ENCODE data around the gene CPXM2. TPM values are rescaled to one million over a fixed set of nuclear protein-coding genes. Genes with fewer than 3 reads are reported as not detected.

Gene CPXM2
- total and polyA plus RNA-seq, 2 donors (not counting 1 experiment from before 2014, with no cell fraction given): 3.1 to 48.1 TPM

- H3K9me3 ChIP-seq (ENCODE audit: control insufficient read depth, insufficient read depth, low read depth, low read length): no peaks in the 10 kb centered on the region
- no peak overlapping the region for H3K9ac ChIP-seq (ENCODE audit: insufficient read depth, low read length)
- H3K36me3 ChIP-seq (ENCODE audit: control insufficient read depth, insufficient read depth, low read length): no peaks in the 10 kb centered on the region
- no peak overlapping the region for H3K4me2 ChIP-seq (ENCODE audit: extremely low read depth, insufficient read depth, low read length)
- no peaks in the 10 kb centered on the region for H4K20me1 ChIP-seq (ENCODE audit: control insufficient read depth, extremely low read depth, insufficient read depth, low read length)
- no peak for DNase-seq (ENCODE audit: low read depth in 2 of 2)
- H2AFZ ChIP-seq (ENCODE audit: low read length): no peak overlapping the region
- no peaks in the 10 kb centered on the region for H3K79me2 ChIP-seq (ENCODE audit: control insufficient read depth, insufficient read depth, low read length)
- H3K4me3 ChIP-seq (replicated peaks in 1 of 4; ENCODE audit: control extremely low read depth in 1 of 4, insufficient read depth in 1 of 4, low read depth in 3 of 4, low read length in 4 of 4): no peak overlapping the region
- H3K27me3 ChIP-seq (ENCODE audit: control insufficient read depth, insufficient read depth, low read length): no peaks in the 10 kb centered on the region
- H3K27ac ChIP-seq (ENCODE audit: insufficient read depth, low read length): no peak overlapping the region
- no peaks in the 10 kb centered on the region for H3K4me1 ChIP-seq (ENCODE audit: control insufficient read depth, extremely low read depth, insufficient read depth, low read length)
- TF ChIP-seq EZH2 (IDR thresholded peaks at IDR 0.05; ENCODE audit: low read length, missing control alignments): no peak
- no peak for TF ChIP-seq CTCF (conservative IDR thresholded peaks at IDR 0.05 in 1 of 2, IDR thresholded peaks at IDR 0.05 in 1 of 2; ENCODE audit: low read depth in 1 of 2, low read length in 2 of 2)
Observed at GRCh38 chr10:123833170-123833850, 58.3 kb downstream of the CPXM2 start.

GRCh38 chr10:123831259-123831658, 60.3 kb downstream of the CPXM2 start:
- Histone ChIP-seq H3K27ac (ENCODE audit: insufficient read depth, low read length) (no peak overlapping the region), H4K20me1 (ENCODE audit: control insufficient read depth, extremely low read depth, insufficient read depth, low read length) (no peaks in the 10 kb centered on the region), H3K4me1 (ENCODE audit: control insufficient read depth, extremely low read depth, insufficient read depth, low read length) (no peaks in the 10 kb centered on the region), H3K27me3 (ENCODE audit: control insufficient read depth, insufficient read depth, low read length) (no peaks in the 10 kb centered on the region), H2AFZ (ENCODE audit: low read length) (no peak overlapping the region), H3K36me3 (ENCODE audit: control insufficient read depth, insufficient read depth, low read length) (no peaks in the 10 kb centered on the region), H3K9ac (ENCODE audit: insufficient read depth, low read length) (no peak overlapping the region), H3K9me3 (ENCODE audit: control insufficient read depth, insufficient read depth, low read depth, low read length) (no peaks in the 10 kb centered on the region), H3K4me2 (ENCODE audit: extremely low read depth, insufficient read depth, low read length) (no peak overlapping the region), H3K79me2 (ENCODE audit: control insufficient read depth, insufficient read depth, low read length) (no peaks in the 10 kb centered on the region), H3K4me3 (replicated peaks in 1 of 4; ENCODE audit: control extremely low read depth in 1 of 4, insufficient read depth in 1 of 4, low read depth in 3 of 4, low read length in 4 of 4) (no peak overlapping the region)
- TF ChIP-seq EZH2 (IDR thresholded peaks at IDR 0.05; ENCODE audit: low read length, missing control alignments): no peak
- no peak for TF ChIP-seq CTCF (conservative IDR thresholded peaks at IDR 0.05 in 1 of 2, IDR thresholded peaks at IDR 0.05 in 1 of 2; ENCODE audit: low read depth in 1 of 2, low read length in 2 of 2)
- DNase-seq (ENCODE audit: low read depth in 2 of 2): no peak

- no peak overlapping the region for H3K4me2 ChIP-seq (ENCODE audit: extremely low read depth, insufficient read depth, low read length)
- no peak for TF ChIP-seq EZH2 (IDR thresholded peaks at IDR 0.05; ENCODE audit: low read length, missing control alignments)
- TF ChIP-seq CTCF (conservative IDR thresholded peaks at IDR 0.05 in 1 of 2, IDR thresholded peaks at IDR 0.05 in 1 of 2; ENCODE audit: low read depth in 1 of 2, low read length in 2 of 2): no peak
- H3K79me2 ChIP-seq (ENCODE audit: control insufficient read depth, insufficient read depth, low read length): no peaks in the 10 kb centered on the region
- DNase-seq (ENCODE audit: low read depth in 2 of 2): no peak
- no peaks in the 10 kb centered on the region for H4K20me1 ChIP-seq (ENCODE audit: control insufficient read depth, extremely low read depth, insufficient read depth, low read length)
- H2AFZ ChIP-seq (ENCODE audit: low read length): no peak overlapping the region
- H3K4me1 ChIP-seq (ENCODE audit: control insufficient read depth, extremely low read depth, insufficient read depth, low read length): no peaks in the 10 kb centered on the region
- H3K9me3 ChIP-seq (ENCODE audit: control insufficient read depth, insufficient read depth, low read depth, low read length): no peaks in the 10 kb centered on the region
- H3K9ac ChIP-seq (ENCODE audit: insufficient read depth, low read length): no peak overlapping the region
- no peak overlapping the region for H3K27ac ChIP-seq (ENCODE audit: insufficient read depth, low read length)
- no peak overlapping the region for H3K4me3 ChIP-seq (replicated peaks in 1 of 4; ENCODE audit: control extremely low read depth in 1 of 4, insufficient read depth in 1 of 4, low read depth in 3 of 4, low read length in 4 of 4)
- no peaks in the 10 kb centered on the region for H3K27me3 ChIP-seq (ENCODE audit: control insufficient read depth, insufficient read depth, low read length)
- no peaks in the 10 kb centered on the region for H3K36me3 ChIP-seq (ENCODE audit: control insufficient read depth, insufficient read depth, low read length)
Observed at GRCh38 chr10:123821136-123821535, 70.5 kb downstream of the CPXM2 start.
